Osteoblast (primary cell): Measurements from ENCODE around the gene TMEM134. TPM values are rescaled to one million over a fixed set of nuclear protein-coding genes. Genes with fewer than 3 reads are reported as not detected.

Source experiments
- DNase-seq: peaks from one replicate; pipeline ENCODE4 v3.0.0; 2011; ENCODE audit warnings: low spot score, mixed read lengths; ENCODE audit not compliant: insufficient read length; ENCODE audit errors: missing footprints
- H2AFZ ChIP-seq: 2 replicates; pipeline ENCODE4 v1.6.0; 2011; ENCODE audit warnings: mild to moderate bottlenecking, low read length
- H3K27ac ChIP-seq: 2 replicates; pipeline ENCODE4 v1.5.1; 2011; ENCODE audit warnings: mild to moderate bottlenecking, low read depth, low read length, moderate library complexity
- H3K27me3 ChIP-seq: 2 replicates; pipeline ENCODE4 v1.6.0; 2012; ENCODE audit warnings: mild to moderate bottlenecking, control low read depth, inconsistent platforms, low read length, moderate library complexity; ENCODE audit not compliant: insufficient read depth
- H3K36me3 ChIP-seq: 2 replicates; pipeline ENCODE4 v1.5.1; 2011; ENCODE audit warnings: mild to moderate bottlenecking, low read length, control low read depth, moderate library complexity; ENCODE audit not compliant: insufficient read depth
- H3K4me1 ChIP-seq: 2 replicates; pipeline ENCODE4 v1.5.1; 2011; ENCODE audit warnings: mild to moderate bottlenecking, low read length, control low read depth, moderate library complexity; ENCODE audit not compliant: insufficient read depth
- H3K4me2 ChIP-seq: 2 replicates; pipeline ENCODE4 v1.6.0; 2011; ENCODE audit warnings: mild to moderate bottlenecking, low read length; ENCODE audit not compliant: insufficient read depth
- H3K4me3 ChIP-seq: fragments of 200-600 bp; sonication (generic); 3 replicates; pipeline ENCODE4 v1.5.1; 2012; ENCODE audit warnings: mild to moderate bottlenecking, low read length, inconsistent platforms; ENCODE audit not compliant: insufficient read depth
- H3K79me2 ChIP-seq: 2 replicates; pipeline ENCODE4 v1.6.0; 2012; ENCODE audit warnings: mild to moderate bottlenecking, low read length, control low read depth, inconsistent platforms; ENCODE audit not compliant: insufficient read depth
- H3K9me3 ChIP-seq: 2 replicates; pipeline ENCODE4 v1.5.1; 2011; ENCODE audit warnings: low read depth, low read length, control low read depth
- H4K20me1 ChIP-seq: 2 replicates; pipeline ENCODE4 v1.6.0; 2012; ENCODE audit warnings: mild to moderate bottlenecking, low read length, control low read depth; ENCODE audit not compliant: insufficient read depth
- total RNA-seq: library from RNA; depleted of rRNA; stranded (reverse); fragments of >200 nt; gene quantifications from 2 replicates; pipeline ENCODE4 v1.2.3, GENCODE V29; 2012
- TF ChIP-seq, protein P1 (sequence below): IDR thresholded peaks from 2 replicates; pipeline ENCODE4 v1.5.1; 2011; ENCODE audit warnings: mild to moderate bottlenecking, low read depth, low read length, moderate library complexity; ENCODE audit errors: extremely low read depth

The TMEM134 gene
- total RNA-seq, 1 donor: 29.3 TPM

DNA sequence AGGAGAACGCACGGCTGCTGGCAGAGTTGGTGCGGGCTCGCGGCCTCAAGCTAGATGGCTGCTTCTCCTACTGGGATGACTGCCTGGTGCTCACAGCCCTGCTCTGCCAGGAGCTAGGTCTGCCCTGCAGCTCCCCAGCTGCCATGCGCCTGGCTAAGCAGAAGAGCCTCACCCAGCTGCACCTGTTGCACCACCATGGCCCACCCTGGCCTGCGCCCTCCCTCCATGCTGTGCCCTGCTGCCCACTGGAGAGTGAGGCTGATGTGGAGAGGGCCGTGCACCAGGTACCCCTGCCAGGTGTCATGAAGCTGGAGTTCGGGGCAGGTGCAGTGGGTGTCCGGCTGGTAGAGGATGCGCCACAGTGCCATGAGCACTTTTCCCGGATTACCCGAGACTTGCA lies 45.6 kb downstream of the TMEM134 start:
- Histone ChIP-seq H3K27ac (no peak overlapping the region), H3K4me1 (peaks cover 4% of the 10 kb centered on the region), H3K9me3 (no peaks in the 10 kb centered on the region), H4K20me1 (no peaks in the 10 kb centered on the region), H3K4me2 (no peak overlapping the region), H2AFZ (no peak overlapping the region), H3K79me2 (peaks cover 2% of the 10 kb centered on the region), H3K27me3 (no peaks in the 10 kb centered on the region), H3K4me3 (no peak overlapping the region), H3K36me3 (no peaks in the 10 kb centered on the region)
- DNase-seq: no peak
- TF ChIP-seq, protein P1, sequence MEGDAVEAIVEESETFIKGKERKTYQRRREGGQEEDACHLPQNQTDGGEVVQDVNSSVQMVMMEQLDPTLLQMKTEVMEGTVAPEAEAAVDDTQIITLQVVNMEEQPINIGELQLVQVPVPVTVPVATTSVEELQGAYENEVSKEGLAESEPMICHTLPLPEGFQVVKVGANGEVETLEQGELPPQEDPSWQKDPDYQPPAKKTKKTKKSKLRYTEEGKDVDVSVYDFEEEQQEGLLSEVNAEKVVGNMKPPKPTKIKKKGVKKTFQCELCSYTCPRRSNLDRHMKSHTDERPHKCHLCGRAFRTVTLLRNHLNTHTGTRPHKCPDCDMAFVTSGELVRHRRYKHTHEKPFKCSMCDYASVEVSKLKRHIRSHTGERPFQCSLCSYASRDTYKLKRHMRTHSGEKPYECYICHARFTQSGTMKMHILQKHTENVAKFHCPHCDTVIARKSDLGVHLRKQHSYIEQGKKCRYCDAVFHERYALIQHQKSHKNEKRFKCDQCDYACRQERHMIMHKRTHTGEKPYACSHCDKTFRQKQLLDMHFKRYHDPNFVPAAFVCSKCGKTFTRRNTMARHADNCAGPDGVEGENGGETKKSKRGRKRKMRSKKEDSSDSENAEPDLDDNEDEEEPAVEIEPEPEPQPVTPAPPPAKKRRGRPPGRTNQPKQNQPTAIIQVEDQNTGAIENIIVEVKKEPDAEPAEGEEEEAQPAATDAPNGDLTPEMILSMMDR: no peak

DNA sequence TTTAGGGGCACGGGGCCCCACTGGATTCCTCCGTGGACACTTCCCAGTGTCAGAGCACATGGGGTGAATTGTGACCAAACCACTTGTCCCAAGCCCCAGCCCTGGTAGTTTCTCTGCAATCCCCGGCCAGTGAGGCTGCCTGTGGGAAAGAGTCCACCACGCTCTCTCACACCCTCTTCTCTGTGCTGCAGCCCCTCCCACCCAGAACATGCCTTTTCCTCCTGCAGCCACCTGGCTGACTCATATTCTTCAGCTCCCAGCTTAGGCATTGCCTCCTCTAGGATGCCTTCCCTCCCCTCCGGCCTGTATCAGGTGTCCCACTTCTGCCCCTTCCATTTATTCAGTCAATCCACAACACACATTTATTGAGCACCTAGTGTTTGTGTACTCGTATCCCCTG lies 46.2 kb downstream of the TMEM134 start:
- TF ChIP-seq, protein P1: no peak
- Histone ChIP-seq H3K4me2 (no peak overlapping the region), H3K79me2 (no peaks in the 10 kb centered on the region), H3K27me3 (no peaks in the 10 kb centered on the region), H3K4me1 (peaks cover 4% of the 10 kb centered on the region), H2AFZ (no peak overlapping the region), H3K4me3 (no peak overlapping the region), H3K27ac (no peak overlapping the region), H3K36me3 (no peaks in the 10 kb centered on the region), H4K20me1 (no peaks in the 10 kb centered on the region), H3K9me3 (no peaks in the 10 kb centered on the region)
- no peak for DNase-seq

DNA sequence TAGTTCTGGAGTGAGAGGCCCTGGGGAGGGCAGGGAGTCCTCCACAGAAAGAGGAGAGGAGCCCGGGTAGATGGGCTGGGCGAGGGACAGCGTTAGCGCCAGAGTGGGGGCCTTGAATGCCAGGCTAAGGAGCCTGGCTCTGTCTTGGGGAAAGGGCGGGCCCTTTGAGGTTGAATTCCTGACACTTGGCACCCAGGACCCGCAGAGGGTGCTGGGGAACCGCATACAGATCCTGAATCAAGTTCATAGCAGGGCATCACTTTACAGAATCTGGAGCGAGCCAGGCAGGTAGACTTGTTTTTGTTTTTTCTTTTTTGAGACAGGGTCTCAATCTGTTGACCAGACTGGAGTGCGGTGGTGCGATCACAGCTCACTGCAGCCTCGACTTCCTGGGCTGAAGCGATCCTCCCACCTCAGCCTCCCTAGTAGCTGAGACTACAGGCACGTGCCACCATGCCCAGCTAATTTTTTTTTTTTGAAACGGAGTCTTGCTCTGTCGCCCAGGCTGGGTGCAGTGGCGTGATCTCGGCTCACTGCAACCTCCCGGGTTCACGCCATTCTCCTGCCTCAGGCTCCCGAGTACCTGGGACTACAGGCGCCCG lies 47.5 kb downstream of the TMEM134 start:
- peak overlapping the region; percentile 69 for H3K4me2 ChIP-seq
- H2AFZ ChIP-seq: peak overlapping the region; percentile 41
- H3K36me3 ChIP-seq: no peaks in the 10 kb centered on the region
- no peaks in the 10 kb centered on the region for H3K9me3 ChIP-seq
- H3K4me1 ChIP-seq: peaks cover 3% of the 10 kb centered on the region
- TF ChIP-seq, protein P1: no peak
- no peak for DNase-seq
- H4K20me1 ChIP-seq: peaks cover 5% of the 10 kb centered on the region
- no peaks in the 10 kb centered on the region for H3K79me2 ChIP-seq
- peak overlapping the region; percentile 75 for H3K4me3 ChIP-seq
- H3K27ac ChIP-seq: no peak overlapping the region
- no peaks in the 10 kb centered on the region for H3K27me3 ChIP-seq

DNA sequence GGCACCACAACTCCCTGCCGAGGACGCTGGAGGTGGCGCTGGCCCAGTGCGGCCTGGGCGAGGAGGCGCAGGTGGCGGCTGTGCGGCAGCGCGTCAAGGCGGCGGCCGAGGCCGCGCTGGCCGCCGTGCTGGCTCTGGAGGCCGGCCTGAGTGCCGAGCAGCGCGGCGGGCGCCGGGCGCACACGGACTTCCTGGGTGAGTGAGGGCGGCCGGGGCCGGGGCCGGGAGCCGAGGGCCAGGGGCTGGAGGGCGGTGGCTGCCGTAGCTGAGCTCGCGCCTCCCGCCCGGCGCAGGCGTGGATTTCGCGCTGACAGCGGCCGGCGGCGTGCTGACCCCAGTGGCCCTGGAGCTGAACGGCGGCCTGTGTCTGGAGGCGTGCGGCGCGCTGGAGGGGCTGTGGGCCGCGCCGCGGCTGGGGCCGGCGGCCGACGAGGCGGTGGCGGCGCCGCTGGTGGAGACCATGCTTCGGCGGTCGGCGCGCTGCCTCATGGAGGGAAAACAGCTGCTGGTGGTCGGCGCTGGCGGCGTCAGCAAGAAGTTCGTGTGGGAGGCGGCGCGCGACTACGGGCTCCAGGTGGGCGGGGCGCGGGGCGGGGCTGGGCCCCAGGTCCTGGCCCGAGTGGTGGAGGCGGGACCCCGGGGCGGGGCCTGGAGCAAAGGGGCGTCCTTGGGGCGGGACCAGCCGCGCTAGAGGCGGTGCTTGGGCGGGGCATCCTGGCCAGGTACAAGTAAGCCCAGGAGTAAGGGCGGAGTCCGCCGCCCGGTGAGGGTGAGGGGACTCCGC lies 48.2 kb downstream of the TMEM134 start:
- Histone ChIP-seq H3K9me3 (no peaks in the 10 kb centered on the region), H3K4me3 (peak overlapping the region; percentile 75), H3K27me3 (no peaks in the 10 kb centered on the region), H3K27ac (peak overlapping the region; percentile 8), H3K4me2 (peak overlapping the region; percentile 69), H2AFZ (peak overlapping the region; percentile 71), H3K36me3 (no peaks in the 10 kb centered on the region), H3K4me1 (peaks cover 3% of the 10 kb centered on the region), H3K79me2 (no peaks in the 10 kb centered on the region), H4K20me1 (peaks cover 5% of the 10 kb centered on the region)
- DNase-seq: peak; percentile 100
- TF ChIP-seq, protein P1: no peak
